ENCODE data around the gene MCOLN1.

GRCh38 chr19:7505288-7505681 is 17.1 kb upstream of the MCOLN1 start:
- TF ChIP-seq CTCF (IDR thresholded peaks at IDR 0.05) (no peak), POLR2A (IDR thresholded peaks at IDR 0.05) (no peak)

All from right lobe of liver (tissue), 4 donors.